ENCODE data around the gene TEAD4.
A peak's percentile ranks its signal among the peaks of the same experiment; 100 is the strongest.

The TEAD4 gene

GRCh38 chr12:3034067-3034750 lies 75.0 kb downstream of the TEAD4 start:
- no peak for DNase-seq

- no peak for DNase-seq
Measured at GRCh38 chr12:3035171-3035570, 76.0 kb downstream of the TEAD4 start.

GRCh38 chr12:3035815-3036702 lies 76.9 kb downstream of the TEAD4 start:
- no peak for DNase-seq

DNA sequence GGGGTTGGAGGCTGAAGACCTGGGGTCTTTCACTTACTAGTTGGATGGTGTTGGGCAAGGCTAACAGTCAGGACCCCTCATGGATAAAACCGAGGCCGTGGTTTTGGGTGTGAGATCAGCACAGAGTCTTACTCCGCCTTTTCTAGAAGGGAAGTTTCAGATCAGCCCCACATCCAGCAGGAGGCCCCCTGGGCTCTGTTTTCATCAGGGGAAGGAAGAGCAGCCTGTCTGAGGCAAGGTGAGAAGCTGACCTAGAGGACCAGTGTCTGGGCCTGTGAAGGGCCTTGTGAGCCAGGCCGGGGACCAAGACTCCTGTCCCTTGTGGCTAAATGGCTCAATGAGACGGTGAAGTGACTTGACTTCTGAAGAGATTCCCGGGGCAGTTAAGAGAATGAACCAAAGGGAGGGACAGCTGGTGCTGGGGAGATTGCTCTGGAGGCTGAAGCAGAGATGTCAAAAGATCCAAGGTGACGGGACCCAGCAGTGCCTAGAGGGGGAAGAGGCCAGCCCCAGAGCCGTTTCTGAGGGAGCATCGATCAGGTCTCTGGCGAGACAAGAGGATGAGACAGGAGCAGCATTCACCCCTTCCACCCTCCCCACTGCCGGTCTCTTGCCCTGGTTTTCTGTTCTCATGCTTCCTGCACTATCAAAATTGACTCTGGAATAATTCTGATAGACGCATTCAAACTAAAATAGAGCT lies 77.9 kb downstream of the TEAD4 start:
- no peak for DNase-seq

- DNase-seq: no peak
Measured at GRCh38 chr12:3038166-3038565, 79.0 kb downstream of the TEAD4 start.

- no peak for DNase-seq
Measured at GRCh38 chr12:3038926-3039510, 79.8 kb downstream of the TEAD4 start.

DNA sequence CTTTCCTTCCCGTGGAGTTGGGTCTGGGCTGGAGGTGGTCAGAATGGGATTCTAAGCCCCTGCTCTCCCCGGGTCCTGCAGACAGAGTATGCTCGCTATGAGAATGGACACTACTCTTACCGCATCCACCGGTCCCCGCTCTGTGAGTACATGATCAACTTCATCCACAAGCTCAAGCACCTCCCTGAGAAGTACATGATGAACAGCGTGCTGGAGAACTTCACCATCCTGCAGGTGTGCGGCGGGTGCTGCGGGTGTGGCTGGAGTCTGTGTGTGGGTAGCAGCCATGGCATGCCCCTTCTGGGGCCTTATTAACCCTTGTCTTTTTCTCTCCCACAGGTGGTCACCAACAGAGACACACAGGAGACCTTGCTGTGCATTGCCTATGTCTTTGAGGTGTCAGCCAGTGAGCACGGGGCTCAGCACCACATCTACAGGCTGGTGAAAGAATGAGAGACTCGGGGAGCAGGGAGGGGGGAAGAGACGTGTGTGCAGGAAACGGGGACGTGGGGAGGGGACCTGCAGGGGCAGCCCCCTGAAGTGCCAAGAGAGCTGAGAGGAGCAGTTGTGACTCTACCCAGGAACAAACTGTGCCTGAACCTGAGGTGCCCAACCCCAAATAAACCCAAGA lies 80.9 kb downstream of the TEAD4 start:
- DNase-seq: no peak

GRCh38 chr12:3040663-3041544 lies 81.7 kb downstream of the TEAD4 start:
- no peak for DNase-seq

GRCh38 chr12:3041558-3042164 lies 82.5 kb downstream of the TEAD4 start:
- DNase-seq: peak; percentile 36 to 40

- no peak for DNase-seq
Measured at GRCh38 chr12:3042394-3042793, 83.2 kb downstream of the TEAD4 start.

- DNase-seq: no peak
Measured at GRCh38 chr12:3042826-3043225, 83.6 kb downstream of the TEAD4 start.

DNA sequence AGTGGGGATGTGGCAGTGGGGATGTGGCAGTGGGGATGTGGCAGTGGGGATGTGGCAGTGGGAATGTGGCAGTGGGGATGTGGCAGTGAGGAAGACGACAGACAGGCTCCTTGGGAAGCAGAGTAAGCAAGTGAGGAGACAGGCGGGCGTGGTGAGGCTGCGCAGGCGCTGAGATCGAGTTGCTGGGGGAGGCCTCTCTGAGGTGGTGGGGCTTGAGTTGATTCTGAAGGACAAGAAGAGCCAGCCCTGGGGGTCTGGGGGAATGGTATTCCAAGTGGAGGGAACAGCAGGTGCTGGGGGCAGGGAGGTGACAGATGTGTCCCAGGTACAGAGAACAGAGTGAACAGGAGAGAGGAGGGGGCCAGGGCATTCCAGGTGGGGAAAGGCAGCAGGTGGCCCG lies 84.2 kb downstream of the TEAD4 start:
- DNase-seq: no peak

GRCh38 chr12:3044141-3044630 lies 85.0 kb downstream of the TEAD4 start:
- no peak for DNase-seq

DNA sequence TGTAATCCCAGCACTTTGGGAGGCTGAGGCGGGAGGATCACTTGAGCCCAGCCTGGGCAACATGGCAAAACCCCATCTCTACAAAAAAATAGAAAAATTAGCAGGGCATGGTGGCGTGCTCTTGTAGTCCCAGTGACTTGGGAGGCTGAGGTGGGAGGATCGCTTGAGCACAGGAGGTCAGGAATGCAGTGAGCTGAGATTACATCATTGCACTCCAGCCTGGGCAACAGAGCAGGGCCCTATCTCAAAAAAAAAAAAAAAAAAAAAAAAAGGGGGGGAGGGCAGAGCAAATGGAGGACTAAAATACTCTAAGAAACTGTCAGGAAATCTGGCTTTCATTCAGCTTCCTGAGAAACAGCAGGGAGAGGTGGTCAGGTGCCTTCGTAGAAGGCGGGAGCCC lies 86.3 kb downstream of the TEAD4 start:
- DNase-seq: no peak

DNA sequence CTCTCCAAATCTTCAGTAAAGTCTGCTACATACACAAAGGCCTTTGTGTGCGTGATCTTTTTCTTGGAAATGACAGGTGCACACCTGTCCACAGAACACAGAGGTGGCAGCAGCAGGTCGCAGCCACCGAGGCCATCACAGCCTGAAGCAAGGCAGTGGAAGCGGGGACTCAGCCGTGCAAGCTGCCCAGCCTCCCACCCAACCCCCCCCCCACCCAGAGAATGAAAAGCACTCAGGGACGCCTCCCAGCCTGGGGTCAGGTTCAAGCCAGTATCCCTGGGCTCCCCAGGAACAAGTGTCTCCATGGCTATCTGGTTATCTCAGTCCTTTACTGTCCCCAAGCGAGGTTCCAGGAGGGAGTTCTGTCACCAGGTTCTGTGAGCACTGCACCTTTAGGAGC lies 86.8 kb downstream of the TEAD4 start:
- DNase-seq: no peak

DNA sequence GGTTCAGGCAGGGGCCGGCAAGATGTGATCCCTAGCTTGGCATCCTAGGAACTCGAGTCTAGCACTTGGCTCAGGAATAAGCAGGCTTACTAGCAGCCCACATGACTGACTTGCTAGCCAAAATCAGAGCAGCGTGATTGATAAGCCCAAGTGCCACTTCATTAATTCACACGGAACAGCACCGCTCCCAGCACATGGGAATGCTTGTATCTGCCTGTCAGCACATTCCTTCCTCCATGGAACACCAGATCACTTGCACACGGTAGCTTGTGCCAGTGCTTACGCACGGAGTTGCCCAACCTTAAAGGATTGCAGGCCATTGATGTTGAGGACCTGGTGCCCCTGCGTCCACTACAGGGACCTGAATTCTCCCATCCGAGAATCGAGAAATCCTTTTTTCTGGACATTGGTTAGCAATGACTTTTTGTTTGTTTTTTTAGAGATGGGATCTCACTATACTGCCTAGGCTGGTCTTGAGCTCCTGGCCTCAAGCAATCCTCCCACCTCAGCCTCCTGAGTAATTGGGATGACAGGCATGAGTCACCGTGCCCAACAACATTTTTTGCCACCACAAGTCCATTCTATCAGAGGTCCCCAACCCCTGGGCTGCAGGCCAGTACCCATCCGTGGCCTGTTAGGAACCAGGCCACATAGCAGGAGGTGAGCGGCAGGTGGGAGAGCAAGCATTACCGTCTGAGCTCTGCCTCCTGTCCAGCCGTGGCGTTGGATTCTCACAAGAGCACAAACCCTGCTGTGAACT lies 87.4 kb downstream of the TEAD4 start:
- no peak for DNase-seq

DNA sequence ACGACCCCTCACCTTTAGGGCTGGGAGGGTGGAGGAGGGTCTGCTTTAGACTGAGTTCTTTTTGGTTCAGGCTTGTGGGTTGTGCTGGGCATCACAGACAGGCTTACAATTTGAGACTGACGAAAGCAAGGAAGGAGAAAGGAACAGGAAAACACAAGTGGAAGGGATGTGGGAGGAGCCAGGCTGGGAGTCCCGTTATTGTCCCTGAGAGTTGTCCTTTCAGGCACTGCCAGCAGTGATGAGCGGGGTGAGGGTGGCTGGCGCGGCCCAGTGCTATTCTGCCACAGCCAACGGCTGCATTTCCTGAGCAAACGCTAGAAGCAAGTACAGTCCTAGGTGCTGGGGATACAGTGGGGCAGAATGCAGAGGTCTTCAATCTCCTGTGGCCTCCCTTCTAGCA lies 88.8 kb downstream of the TEAD4 start:
- DNase-seq: no peak

GRCh38 chr12:3048540-3048939 lies 89.3 kb downstream of the TEAD4 start:
- no peak for DNase-seq

GRCh38 chr12:3049176-3049575 lies 90.0 kb downstream of the TEAD4 start:
- DNase-seq: no peak

DNA sequence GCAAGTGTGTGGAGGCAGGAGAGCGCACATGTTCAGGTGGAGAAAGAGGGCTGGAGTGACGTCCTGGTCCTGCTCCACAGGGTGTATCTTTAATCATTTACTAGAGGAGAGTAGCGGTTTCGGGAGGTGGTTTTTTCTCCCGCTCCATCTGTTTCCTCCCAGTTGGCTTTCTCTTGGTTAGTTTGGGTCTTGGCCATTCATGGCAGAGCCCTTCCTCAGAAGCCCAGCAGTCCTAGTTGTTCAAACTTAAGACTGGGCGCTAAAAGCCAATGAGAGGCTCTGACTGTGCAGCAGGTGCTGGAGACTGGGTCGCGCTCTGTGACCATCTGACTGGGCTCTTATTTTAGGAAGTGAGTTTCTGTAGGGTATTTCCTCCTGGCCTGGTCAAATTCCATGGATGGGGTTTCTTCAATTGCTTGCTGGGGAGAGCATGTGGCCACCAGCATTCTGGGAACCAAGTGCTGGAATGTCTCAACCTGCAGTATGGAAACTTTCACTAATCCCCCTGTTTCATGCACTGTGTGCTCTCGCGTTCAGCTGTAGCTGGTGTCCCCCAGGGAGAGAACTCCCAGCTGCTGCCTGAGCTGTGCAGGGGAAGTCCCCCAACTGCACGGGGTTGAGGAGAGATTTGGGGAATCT lies 90.5 kb downstream of the TEAD4 start:
- no peak for DNase-seq

Measured in NCI-H187 (cell line).